GM15510 (cell line): Measurements from ENCODE around the gene ZNF337.

ENCODE experiments used
- POLR2A ChIP-seq: IDR thresholded peaks from 3 replicates; pipeline ENCODE4 v1.6.1; 2011; ENCODE audit warnings: borderline replicate concordance; ENCODE audit not compliant: insufficient read length; ENCODE audit errors: extremely low read depth

The ZNF337 gene

GRCh38 chr20:25659999-25660398 is 36.7 kb downstream of the ZNF337 start:
- no peak for TF ChIP-seq POLR2A

- TF ChIP-seq POLR2A: no peak
These were observed 42.2 kb downstream of the ZNF337 start for GRCh38 chr20:25654487-25654886.

GRCh38 chr20:25644814-25645213 is 51.8 kb downstream of the ZNF337 start:
- TF ChIP-seq POLR2A: no peak

GRCh38 chr20:25643716-25644115 is 52.9 kb downstream of the ZNF337 start:
- no peak for TF ChIP-seq POLR2A

GRCh38 chr20:25637247-25637646 is 59.4 kb downstream of the ZNF337 start:
- no peak for TF ChIP-seq POLR2A

GRCh38 chr20:25632940-25633790 is 63.5 kb downstream of the ZNF337 start:
- no peak for TF ChIP-seq POLR2A

GRCh38 chr20:25629816-25630499 is 66.7 kb downstream of the ZNF337 start:
- no peak for TF ChIP-seq POLR2A

GRCh38 chr20:25626779-25627178 is 69.9 kb downstream of the ZNF337 start:
- TF ChIP-seq POLR2A: no peak

GRCh38 chr20:25624500-25624939 is 72.1 kb downstream of the ZNF337 start:
- no peak for TF ChIP-seq POLR2A
